ENCODE measurements around the gene ABCG5.

Gene ABCG5

GRCh38 chr2:43838560-43839267, at the start of gene ABCG5, which contains the start of gene ABCG8:
ABCG5 (minus strand) TSS chr2:43838839; CDS start chr2:43838679, 160 bp downstream.
ABCG8 (plus strand) TSS chr2:43838971; CDS start chr2:43839054, 83 bp downstream.
- no peak for DNase-seq

DNA sequence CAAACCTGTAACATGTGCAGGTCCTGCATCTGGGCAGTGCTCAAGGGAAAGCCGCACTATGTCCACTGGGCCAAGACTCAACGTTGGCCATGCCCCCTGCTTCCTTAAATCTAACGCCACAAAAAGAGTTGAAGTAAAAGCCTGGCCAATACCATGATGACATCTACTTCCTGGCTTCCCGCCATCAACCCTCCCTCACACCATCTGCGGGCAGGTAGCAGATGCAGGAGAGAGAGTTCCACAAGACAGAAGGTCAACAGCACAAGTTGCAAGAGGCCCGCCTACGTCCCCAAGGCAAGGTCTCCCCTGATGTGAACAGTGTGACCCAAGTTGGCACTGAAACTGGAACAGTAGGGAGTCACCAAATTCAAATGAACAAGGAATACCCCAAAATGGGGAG, 48.5 kb upstream of the ABCG5 start:
- no peak for DNase-seq

DNA sequence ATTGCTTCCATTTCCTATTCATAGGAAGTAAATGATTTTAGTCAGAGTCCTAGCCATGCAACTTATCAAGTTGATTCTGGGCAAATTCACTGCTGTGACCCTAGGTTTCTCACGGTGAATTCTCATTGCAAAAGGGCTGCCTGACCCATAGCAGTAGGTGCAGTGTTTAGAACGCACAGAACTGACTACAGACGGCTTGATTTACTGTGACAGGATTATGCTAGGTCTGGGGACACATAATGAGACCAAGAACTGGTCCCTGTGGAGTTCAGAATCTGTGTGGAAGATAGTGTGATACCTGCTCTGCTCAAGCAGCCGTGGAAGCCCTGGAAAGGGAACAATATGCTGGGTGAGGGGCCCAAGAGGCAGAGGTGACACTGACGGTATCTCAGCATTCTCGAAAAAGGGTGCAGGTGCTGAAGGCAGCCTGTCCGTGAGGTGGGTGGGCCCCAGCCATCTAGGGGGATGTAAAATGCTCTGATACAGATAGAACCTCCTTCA, 46.5 kb upstream of the ABCG5 start:
- no peak for DNase-seq

DNA sequence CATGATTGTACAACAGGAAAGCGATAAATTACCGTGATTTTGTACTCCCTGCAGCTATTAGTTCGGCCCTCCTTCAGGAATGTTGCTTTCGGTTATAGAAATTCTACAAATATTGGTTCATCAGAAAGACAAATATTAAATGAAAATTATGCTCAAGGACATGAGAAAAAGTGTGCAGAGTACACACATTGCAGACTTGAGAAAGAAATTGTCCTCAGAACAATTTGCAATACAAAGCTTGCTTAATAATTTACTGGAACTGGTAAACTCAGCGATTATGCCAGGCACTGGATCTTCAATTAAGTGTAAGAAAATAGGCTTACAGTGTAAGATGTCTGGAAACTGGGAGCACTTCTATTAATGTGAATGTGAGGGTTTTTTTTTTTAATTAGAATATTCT, 46.0 kb upstream of the ABCG5 start:
- DNase-seq = no peak

- DNase-seq = no peak
These were observed 43.7 kb upstream of the ABCG5 start for GRCh38 chr2:43882312-43882711.

- no peak for DNase-seq
These were observed 42.3 kb upstream of the ABCG5 start for GRCh38 chr2:43880952-43881351.

GRCh38 chr2:43880471-43880870, 41.8 kb upstream of the ABCG5 start:
- DNase-seq = no peak

DNA sequence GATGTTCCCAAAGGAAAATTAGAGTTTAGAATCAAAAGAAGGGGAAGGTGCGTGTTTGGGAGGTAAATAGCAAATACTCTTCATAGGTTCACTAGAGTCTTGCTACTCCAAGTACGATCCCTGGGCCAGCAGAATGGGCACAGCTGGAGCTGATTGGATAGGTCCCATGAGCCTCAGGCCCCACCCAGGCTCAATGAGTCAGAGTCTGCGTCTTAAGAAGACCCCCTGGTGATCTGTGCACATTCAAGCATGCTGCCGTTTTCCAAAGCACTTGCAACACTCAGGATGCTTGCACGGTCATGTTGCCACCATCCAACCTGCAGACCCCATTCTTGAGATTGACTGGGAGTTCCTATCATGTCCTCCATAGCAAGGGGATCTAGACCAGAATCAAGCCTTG, 40.6 kb upstream of the ABCG5 start:
- no peak for DNase-seq

DNA sequence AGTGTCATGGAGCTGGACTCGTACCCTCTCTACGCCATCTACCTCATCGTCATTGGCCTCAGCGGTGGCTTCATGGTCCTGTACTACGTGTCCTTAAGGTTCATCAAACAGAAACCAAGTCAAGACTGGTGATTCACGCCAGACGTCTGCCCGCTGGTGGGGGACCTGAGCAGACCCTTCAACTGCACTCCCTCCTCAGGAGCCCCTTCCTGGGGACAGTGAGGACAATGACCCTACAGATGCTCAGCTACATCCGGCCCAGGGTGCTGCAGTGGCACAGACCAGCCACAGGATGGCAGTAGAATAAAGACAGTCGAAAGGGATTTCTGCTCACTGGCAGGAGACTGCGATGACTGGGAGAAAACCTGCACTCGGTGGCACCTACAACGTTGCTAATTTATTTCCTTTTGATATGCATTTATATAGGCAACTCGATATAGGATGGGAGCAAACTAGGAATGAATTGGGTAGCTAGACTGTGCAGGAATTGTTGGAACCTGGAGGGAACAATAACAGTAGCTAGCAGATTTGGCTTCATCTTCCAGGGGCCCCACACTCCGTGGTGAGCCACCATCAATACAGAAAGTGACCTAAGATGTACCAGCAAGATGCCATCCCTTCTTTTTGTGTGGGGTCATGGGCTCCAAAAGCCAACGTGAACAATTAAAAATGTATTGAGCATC, 39.3 kb upstream of the ABCG5 start:
- DNase-seq = peak; percentile 40

DNA sequence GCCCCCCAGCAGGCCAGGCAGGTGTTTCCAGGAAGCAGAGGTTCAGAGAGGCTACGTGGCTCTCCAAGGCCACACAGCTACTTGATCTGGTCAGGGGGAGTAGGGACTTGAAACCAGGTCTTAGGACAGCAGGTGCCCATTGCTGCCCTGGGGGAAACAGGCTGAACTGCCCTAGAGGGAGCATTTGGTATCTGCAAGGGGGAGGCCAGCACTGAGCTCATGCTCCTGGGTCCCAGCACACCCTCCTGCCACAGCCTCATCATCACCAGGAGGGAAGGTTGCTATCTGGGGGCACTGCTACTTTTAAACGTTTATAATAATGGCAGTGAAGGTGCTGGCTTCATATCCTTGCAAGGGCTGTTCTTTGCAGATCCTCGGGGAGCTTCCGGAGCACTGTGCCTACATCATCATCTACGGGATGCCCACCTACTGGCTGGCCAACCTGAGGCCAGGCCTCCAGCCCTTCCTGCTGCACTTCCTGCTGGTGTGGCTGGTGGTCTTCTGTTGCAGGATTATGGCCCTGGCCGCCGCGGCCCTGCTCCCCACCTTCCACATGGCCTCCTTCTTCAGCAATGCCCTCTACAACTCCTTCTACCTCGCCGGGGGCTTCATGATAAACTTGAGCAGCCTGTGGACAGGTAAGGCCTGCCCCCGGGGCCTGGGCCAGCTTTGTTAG, 36.3 kb upstream of the ABCG5 start:
- no peak for DNase-seq

DNA sequence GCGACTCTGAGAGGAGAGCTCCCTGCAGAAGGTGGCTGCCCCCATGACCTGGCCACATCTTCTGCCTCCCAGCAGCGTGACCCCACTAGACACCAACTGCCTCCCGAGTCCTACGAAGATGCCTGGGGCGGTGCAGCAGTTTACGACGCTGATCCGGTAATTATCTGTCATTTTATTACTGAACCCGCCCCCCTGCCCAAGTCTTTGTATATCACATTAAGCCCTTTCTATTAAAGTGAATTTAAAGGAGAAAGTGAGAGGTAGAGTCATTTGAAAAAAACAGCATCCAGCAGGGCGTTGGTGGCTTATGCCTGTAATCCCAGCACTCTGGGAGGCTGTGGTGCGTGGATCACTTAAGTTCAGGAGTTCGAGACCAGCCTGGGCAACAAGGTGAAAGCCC, 33.5 kb upstream of the ABCG5 start:
- DNase-seq = no peak

GRCh38 chr2:43855292-43855691, 16.7 kb upstream of the ABCG5 start:
- no peak for DNase-seq

DNA sequence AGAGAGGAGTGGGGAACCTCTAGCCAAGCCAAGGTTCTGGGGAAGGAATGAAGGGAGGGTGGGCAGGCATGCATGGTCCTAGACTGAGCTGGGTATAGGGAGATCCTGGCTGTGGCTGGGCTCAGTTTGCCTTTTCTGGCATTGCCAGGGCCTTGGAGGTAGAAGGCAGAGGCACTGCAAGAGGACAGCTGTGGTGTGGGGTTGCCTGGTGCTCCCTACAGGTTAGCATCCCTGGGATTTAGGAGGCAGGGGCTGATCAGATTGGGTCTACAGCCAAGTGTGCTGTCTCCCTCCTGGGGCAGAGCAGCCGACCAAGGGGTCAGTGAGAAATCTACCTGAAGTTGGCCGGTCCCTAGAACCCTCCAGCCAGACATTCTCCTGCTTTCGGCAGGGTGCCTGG, 16.0 kb upstream of the ABCG5 start:
- no peak for DNase-seq

GRCh38 chr2:43853141-43854081, 14.8 kb upstream of the ABCG5 start:
- no peak for DNase-seq

DNA sequence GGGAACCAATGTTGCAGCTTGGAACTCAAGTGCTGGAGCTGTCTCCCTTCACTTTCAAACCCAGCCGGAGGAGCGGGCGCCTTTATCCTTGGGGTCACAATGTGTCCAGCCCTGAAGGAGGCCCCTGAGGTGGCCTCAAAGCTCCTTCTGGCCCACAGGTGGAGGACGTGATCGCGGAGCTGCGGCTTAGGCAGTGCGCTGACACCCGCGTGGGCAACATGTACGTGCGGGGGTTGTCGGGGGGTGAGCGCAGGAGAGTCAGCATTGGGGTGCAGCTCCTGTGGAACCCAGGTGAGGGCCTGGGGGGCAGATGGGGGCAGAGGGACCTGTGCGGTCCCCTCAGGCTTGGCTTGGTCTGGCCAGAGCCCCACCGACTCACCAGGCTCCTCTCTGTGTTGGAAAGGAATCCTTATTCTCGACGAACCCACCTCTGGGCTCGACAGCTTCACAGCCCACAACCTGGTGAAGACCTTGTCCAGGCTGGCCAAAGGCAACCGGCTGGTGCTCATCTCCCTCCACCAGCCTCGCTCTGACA, 13.6 kb upstream of the ABCG5 start:
- DNase-seq = no peak

DNA sequence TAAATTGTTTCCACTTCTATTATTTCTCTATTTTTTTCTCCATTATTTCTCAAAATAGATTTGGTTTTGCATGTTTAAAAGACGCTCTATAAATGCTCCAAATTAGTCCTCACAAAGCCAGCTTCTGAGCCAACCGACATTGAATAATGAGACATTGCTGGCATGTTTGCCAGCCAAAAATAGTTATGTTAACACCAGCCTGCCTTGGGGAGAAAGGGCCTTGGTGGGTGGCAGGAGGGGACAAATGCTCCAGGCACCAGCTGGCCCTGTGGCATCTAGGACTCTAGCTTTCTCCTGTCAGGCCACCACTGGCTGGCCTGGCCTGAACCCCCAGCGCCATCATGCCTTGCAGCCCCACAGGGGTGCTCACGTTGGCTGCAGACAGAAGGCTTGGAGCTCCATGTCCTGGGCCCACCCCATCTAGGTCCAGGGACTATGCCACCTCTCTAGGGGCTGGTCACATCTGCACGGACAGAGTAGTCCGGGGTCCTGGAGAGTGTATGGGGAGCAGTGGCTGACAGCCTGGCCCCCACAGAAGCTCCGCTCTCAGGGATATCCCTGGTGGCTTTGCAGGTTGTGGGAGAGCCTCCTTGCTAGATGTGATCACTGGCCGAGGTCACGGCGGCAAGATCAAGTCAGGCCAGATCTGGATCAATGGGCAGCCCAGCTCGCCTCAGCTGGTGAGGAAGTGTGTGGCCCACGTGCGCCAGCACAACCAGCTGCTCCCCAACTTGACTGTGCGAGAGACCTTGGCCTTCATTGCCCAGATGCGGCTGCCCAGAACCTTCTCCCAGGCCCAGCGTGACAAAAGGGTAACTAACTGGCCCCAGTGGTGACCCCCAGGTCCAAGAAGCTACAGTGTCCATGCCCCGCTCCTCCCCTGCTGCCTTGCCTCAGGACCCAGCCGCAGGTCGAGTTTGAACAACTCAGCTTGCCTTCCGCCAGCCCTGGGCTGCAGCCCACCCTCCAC, 12.7 kb upstream of the ABCG5 start:
- no peak for DNase-seq

DNA sequence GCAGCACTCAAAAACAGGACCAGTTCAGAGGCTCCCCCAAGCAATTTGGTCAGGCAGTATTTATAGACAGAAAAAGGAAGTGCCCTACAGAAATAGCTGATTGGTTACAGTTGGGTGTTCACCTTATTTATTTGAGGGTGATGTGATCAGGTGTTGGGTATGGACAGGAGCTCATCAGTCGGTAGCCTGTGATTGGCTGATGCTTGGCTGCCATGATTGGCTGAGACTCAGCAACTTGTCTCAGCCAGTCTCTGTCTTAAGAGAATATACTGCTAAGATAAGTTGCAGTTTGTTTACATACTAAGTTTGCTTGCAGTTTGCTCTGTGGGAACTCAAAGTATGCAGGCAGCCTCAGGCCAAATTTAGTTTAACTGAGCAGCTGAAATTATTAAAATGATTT, 9.6 kb upstream of the ABCG5 start:
- no peak for DNase-seq

DNA sequence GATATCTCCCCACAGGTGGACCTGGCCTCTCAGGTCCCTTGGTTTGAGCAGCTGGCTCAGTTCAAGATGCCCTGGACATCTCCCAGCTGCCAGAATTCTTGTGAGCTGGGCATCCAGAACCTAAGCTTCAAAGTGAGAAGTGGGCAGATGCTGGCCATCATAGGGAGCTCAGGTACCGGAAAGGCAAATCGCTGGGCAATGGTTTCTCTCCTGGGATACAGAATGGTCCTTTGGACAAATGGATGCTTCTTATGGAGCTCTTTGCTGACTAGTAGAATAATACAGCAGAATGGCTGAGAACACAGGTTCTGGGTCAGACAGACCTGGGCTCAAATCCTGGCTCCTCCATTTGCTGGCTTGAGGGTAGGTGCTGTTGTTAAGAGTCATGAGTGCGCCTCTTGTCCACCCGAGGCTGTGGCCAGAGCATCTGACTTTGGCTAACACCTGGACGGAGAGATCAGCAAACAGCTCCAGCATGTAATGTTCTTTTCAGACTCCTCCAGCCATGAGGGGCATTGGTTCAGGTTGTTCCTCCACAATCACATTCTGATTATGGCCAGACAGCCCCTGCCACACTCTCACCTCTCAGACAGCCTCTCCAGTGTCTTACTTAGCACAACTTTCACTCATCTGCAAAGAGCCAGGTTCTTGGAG, 7.6 kb upstream of the ABCG5 start:
- DNase-seq = no peak

DNA sequence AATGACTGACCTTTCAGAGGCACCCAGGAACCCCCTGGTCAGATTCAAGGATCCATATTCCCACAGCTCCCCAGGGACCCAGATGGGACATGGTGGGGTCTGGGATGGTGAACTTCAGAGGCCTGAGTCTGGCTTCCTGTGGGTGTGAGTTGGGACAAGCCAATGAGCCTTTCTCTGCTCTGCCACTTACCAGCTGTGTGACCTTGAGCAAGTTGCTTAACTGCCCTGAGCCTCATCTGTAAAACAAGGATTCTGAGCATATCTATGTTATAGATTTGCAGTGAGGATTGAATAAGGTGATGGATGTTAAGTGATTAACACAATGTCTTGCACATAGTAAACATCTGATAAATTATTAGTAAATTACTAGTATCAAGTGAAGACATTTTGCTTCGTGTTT, 6.5 kb upstream of the ABCG5 start:
- DNase-seq = no peak

- no peak for DNase-seq
These were observed 4.2 kb upstream of the ABCG5 start for GRCh38 chr2:43842866-43843226.

Measured in activated T-cell treated with anti-CD3 and anti-CD28 coated beads for 4 hours (primary cell).